SK-N-SH (cell line): Measurements from ENCODE around the gene ASAP3. TPM values are rescaled to one million over a fixed set of nuclear protein-coding genes. Genes with fewer than 3 reads are reported as not detected.

Experiments used
- CTCF ChIA-PET: fragments of 300-600, 350-600 bp; formaldehyde crosslinking; extraction: SDS; loops from one replicate; lab custom pipeline; 2021; lab: Yijun Ruan, JAX
- POLR2A ChIA-PET: fragments of 350-600 bp; sonication (Branson Sonifier 250); formaldehyde crosslinking; extraction: SDS; loops from one replicate; lab custom pipeline; 2020; ENCODE audit warnings: antibody characterized with exemption, inconsistent platforms; lab: Yijun Ruan, JAX
- DNase-seq: peaks from one replicate; pipeline ENCODE4 v3.0.0; 2012
- H2AFZ ChIP-seq: fragments of 200-600 bp; sonication (generic); 2 replicates; pipeline ENCODE4 v1.8.1; 2016; ENCODE audit warnings: antibody characterized with exemption, mild to moderate bottlenecking, low read depth
- H3F3A ChIP-seq: fragments of 200-600 bp; sonication (generic); replicated peaks from 2 replicates; pipeline ENCODE3; 2016; ENCODE audit warnings: antibody characterized with exemption, mild to moderate bottlenecking; ENCODE audit not compliant: insufficient read depth
- H3K27ac ChIP-seq, 2 experiments: fragments of 200-500 bp in 1 of 2; fragments of 200-600 bp in 1 of 2; sonication (Bioruptor generic) in 1 of 2; sonication (generic), shearing (Covaris generic) in 1 of 2; 2 replicates each; pipeline versions ENCODE4 v1.5.1 to v1.6.1; 2014 to 2016; ENCODE audit warnings: low read depth in 2 of 2, inconsistent platforms in 1 of 2, low read length in 1 of 2, mild to moderate bottlenecking in 1 of 2, mixed read lengths in 1 of 2
- H3K27me3 ChIP-seq: fragments of 200-600 bp; sonication (generic), shearing (Covaris generic); 2 replicates; pipeline ENCODE4 v1.6.1; 2016; ENCODE audit warnings: mixed run types; ENCODE audit not compliant: insufficient read depth
- H3K36me3 ChIP-seq, 2 experiments: fragments of 200-500 bp in 1 of 2; fragments of 200-600 bp in 1 of 2; sonication (Bioruptor generic) in 1 of 2; sonication (generic) in 1 of 2; replicated peaks in 1 of 2; 2 replicates each; pipeline versions ENCODE3 to v1.5.1; 2014 to 2016; ENCODE audit warnings: low read length in 1 of 2, mild to moderate bottlenecking in 1 of 2; ENCODE audit not compliant: insufficient read depth in 2 of 2, control insufficient read depth in 1 of 2
- H3K4me1 ChIP-seq, 2 experiments: fragments of 200-500 bp in 1 of 2; fragments of 200-600 bp in 1 of 2; sonication (Bioruptor generic) in 1 of 2; sonication (generic), shearing (Covaris generic) in 1 of 2; 2 replicates each; pipeline versions ENCODE4 v1.5.1 to v1.6.1; 2014 to 2016; ENCODE audit warnings: low read depth in 1 of 2, low read length in 1 of 2, mixed run types in 1 of 2; ENCODE audit not compliant: insufficient read depth in 2 of 2, control insufficient read depth in 1 of 2
- H3K4me2 ChIP-seq: fragments of 200-600 bp; sonication (generic), shearing (Covaris generic); 2 replicates; pipeline ENCODE4 v1.6.1; 2017; ENCODE audit warnings: mixed run types
- H3K4me3 ChIP-seq, 2 experiments: fragments of 200-500 bp in 1 of 2; fragments of 200-600 bp in 1 of 2; sonication (Bioruptor generic) in 1 of 2; sonication (generic), shearing (Covaris generic) in 1 of 2; 2 replicates each; pipeline versions ENCODE4 v1.5.1 to v1.8.1; 2014 to 2016; ENCODE audit warnings: low read depth in 2 of 2, inconsistent platforms in 1 of 2, low read length in 1 of 2, mild to moderate bottlenecking in 1 of 2, mixed read lengths in 1 of 2, moderate library complexity in 1 of 2
- H3K79me2 ChIP-seq: fragments of 200-600 bp; sonication (generic); 2 replicates; pipeline ENCODE4 v1.8.1; 2017; ENCODE audit warnings: mild to moderate bottlenecking; ENCODE audit not compliant: insufficient read depth
- H3K9ac ChIP-seq: fragments of 200-600 bp; sonication (generic); 2 replicates; pipeline ENCODE4 v1.6.1; 2017; ENCODE audit warnings: mixed run types
- H3K9me2 ChIP-seq: fragments of 200-600 bp; sonication (generic); 2 replicates; pipeline ENCODE4 v1.6.1; 2017; ENCODE audit warnings: mixed run types
- H3K9me3 ChIP-seq: fragments of 200-600 bp; sonication (generic); 2 replicates; pipeline ENCODE4 v1.6.1; 2017; ENCODE audit warnings: mixed run types, mild to moderate bottlenecking, moderate library complexity
- H4K20me1 ChIP-seq: fragments of 200-600 bp; sonication (generic); 2 replicates; pipeline ENCODE4 v1.6.1; 2017; ENCODE audit warnings: mild to moderate bottlenecking, mixed run types; ENCODE audit not compliant: insufficient read depth
- ELF1 ChIP-seq: IDR thresholded peaks from 2 replicates; pipeline ENCODE4 v1.4.0; 2012
- FOXM1 ChIP-seq: IDR thresholded peaks from 2 replicates; pipeline ENCODE4 v1.4.0; 2012; ENCODE audit warnings: low read depth, mild to moderate bottlenecking
- JUND ChIP-seq: IDR thresholded peaks from 2 replicates; pipeline ENCODE4 v1.4.0; 2012
- NFIC ChIP-seq: IDR thresholded peaks from 2 replicates; pipeline ENCODE4 v1.4.0; 2012; ENCODE audit warnings: borderline replicate concordance
- PBX3 ChIP-seq: IDR thresholded peaks from 2 replicates; pipeline ENCODE4; 2012
- POLR2AphosphoS5 ChIP-seq: IDR thresholded peaks from 2 replicates; pipeline ENCODE4 v1.6.1; 2012; ENCODE audit warnings: low read depth, low read length
- RCOR1 ChIP-seq: fragments of 150-350 bp; IDR thresholded peaks from 2 replicates; pipeline ENCODE4 v1.6.1; 2017; ENCODE audit warnings: antibody characterized with exemption, low read length
- REST ChIP-seq: IDR thresholded peaks from 2 replicates; pipeline ENCODE4 v1.6.1; 2012; ENCODE audit warnings: mild to moderate bottlenecking, low read depth, low read length, moderate library complexity
- SMC3 ChIP-seq: IDR thresholded peaks from 2 replicates; pipeline ENCODE4 v1.6.1; 2012; ENCODE audit warnings: low read depth, low read length, improper control_type of control experiment
- TAF1 ChIP-seq: IDR thresholded peaks from 2 replicates; pipeline ENCODE4 v1.6.1; 2012; ENCODE audit warnings: low read depth, mild to moderate bottlenecking, low read length, moderate library complexity, borderline replicate concordance
- TCF12 ChIP-seq: IDR thresholded peaks from 2 replicates; pipeline ENCODE4 v1.4.0; 2012
- TEAD4 ChIP-seq: IDR thresholded peaks from 2 replicates; pipeline ENCODE4 v1.4.0; 2012; ENCODE audit warnings: mild to moderate bottlenecking, borderline replicate concordance; ENCODE audit not compliant: insufficient read depth
- USF1 ChIP-seq: IDR thresholded peaks from 2 replicates; pipeline ENCODE4 v1.4.0; 2012; ENCODE audit warnings: low read depth, borderline replicate concordance
- USF2 ChIP-seq: fragments of 150-350 bp; IDR thresholded peaks from 2 replicates; pipeline ENCODE4 v1.6.1; 2017; ENCODE audit warnings: antibody characterized with exemption, low read length, low read depth, borderline replicate concordance
- YY1 ChIP-seq: IDR thresholded peaks from 2 replicates; pipeline ENCODE4 v1.4.0; 2012; ENCODE audit warnings: low read depth, mild to moderate bottlenecking
- WGBS: methylation state at CpG from one replicate; pipeline ENCODE4 v1.1.6; 2017; ENCODE audit warnings: low lambda C conversion rate; 5-methylcytosine and 5-hydroxymethylcytosine counted together
- polyA plus RNA-seq, 3 experiments: library from polyadenylated mRNA; depleted of rRNA; stranded (reverse); fragments of >200 nt; gene quantifications; 2 replicates each; pipeline ENCODE4 v1.2.3, GENCODE V29; 2012

ASAP3 gene
- polyA plus RNA-seq, 1 of the 3 experiments (the other 2 are of a cell fraction), result 19.6 TPM

- Histone ChIP-seq H3K79me2 (no peaks in the 10 kb centered on the region), H3K4me1 (peaks cover 3 to 19% of the 10 kb centered on the region in 2 experiments; a peak in 3 of 4 replicates), H3K9me3 (no peaks in the 10 kb centered on the region), H3K9me2 (no peaks in the 10 kb centered on the region), H3F3A (peaks cover 22% of the 10 kb centered on the region), H3K9ac (no peak overlapping the region), H4K20me1 (no peaks in the 10 kb centered on the region), H3K4me3 (no peak overlapping the region), H3K36me3 (no peaks in the 10 kb centered on the region), H2AFZ (no peak overlapping the region), H3K4me2 (no peak overlapping the region), H3K27ac (no peak overlapping the region), H3K27me3 (no peaks in the 10 kb centered on the region)
- TF ChIP-seq FOXM1 (no peak), JUND (no peak), TAF1 (no peak), ELF1 (no peak), POLR2AphosphoS5 (no peak), PBX3 (no peak), TEAD4 (no peak), USF2 (no peak), YY1 (no peak), TCF12 (no peak), REST (no peak), RCOR1 (no peak)
- POLR2A ChIA-PET, result no interaction called here
- DNase-seq, result no peak
- CTCF ChIA-PET, result interaction anchor here (1.9 kb wide), 1 partner anchor 14 kb away, joined by 10 read pairs; no protein-coding TSS in a partner anchor
- WGBS, result 88% methylated on average over 9 of the region's 9 CpGs
Observed at GRCh38 chr1:23389837-23390321, 94.1 kb downstream of the ASAP3 start.

- Histone ChIP-seq H2AFZ (no peak overlapping the region), H3K79me2 (no peaks in the 10 kb centered on the region), H3K4me1 (peaks cover 0 to 6% of the 10 kb centered on the region in 2 experiments; a peak in 2 of 4 replicates), H3K4me3 (no peak overlapping the region), H3K4me2 (no peak overlapping the region), H3F3A (peaks cover 9% of the 10 kb centered on the region), H3K9me2 (no peaks in the 10 kb centered on the region), H4K20me1 (no peaks in the 10 kb centered on the region), H3K27me3 (no peaks in the 10 kb centered on the region), H3K9me3 (no peaks in the 10 kb centered on the region), H3K36me3 (no peaks in the 10 kb centered on the region), H3K27ac (no peak overlapping the region), H3K9ac (no peak overlapping the region)
- TF ChIP-seq NFIC, result no peak
- no peak for TF ChIP-seq USF1
- TF ChIP-seq SMC3, result no peak
- TF ChIP-seq TEAD4, result no peak
- TF ChIP-seq USF2, result no peak
- WGBS, result 92% methylated on average over 5 of the region's 8 CpGs
- DNase-seq, result no peak
- ChIA-PET POLR2A (no interaction called here), CTCF (interaction anchor here (2.6 kb wide), 1 partner anchor 16 kb away, joined by 10 read pairs; no protein-coding TSS in a partner anchor)
Observed at GRCh38 chr1:23387494-23387893, 96.5 kb downstream of the ASAP3 start.
